T-helper 1 cell treated with Interleukin-12 subunit alpha and Interleukin-12 subunit beta and Interleukin-4 antibody, amounts not matched to agents 30 ng/mL and 1 ng/mL, for 36 hours (primary cell): Measurements from ENCODE around the gene SPOCK1. TPM values are rescaled to one million over a fixed set of nuclear protein-coding genes. Genes with fewer than 3 reads are reported as not detected.
"Not testable (repeated sequence)": the region's sequence is repeated elsewhere in the genome, so short reads cannot be mapped to it uniquely, and the experiment has no call there.

ENCODE experiments used
- intact Hi-C: fragments of 100-400 bp; cut with micrococcal nuclease; formaldehyde crosslinking; loops from one replicate; pipeline ENCODE4 v1.15.1; 2024
- total RNA-seq: library from RNA; stranded (reverse); gene quantifications from 2 replicates; pipeline ENCODE4 v1.2.3, GENCODE V29; 2022

Gene SPOCK1
- total RNA-seq = 0.07 and 0.27 TPM in 2 replicates

GRCh38 chr5:137498736-137499505 is at the start of gene SPOCK1:
SPOCK1 (minus strand) TSS chr5:137499326.
- intact Hi-C loops = loop anchor here (1.0 kb wide), 2 partner anchors 155 to 179 kb away; no protein-coding TSS in a partner anchor

DNA sequence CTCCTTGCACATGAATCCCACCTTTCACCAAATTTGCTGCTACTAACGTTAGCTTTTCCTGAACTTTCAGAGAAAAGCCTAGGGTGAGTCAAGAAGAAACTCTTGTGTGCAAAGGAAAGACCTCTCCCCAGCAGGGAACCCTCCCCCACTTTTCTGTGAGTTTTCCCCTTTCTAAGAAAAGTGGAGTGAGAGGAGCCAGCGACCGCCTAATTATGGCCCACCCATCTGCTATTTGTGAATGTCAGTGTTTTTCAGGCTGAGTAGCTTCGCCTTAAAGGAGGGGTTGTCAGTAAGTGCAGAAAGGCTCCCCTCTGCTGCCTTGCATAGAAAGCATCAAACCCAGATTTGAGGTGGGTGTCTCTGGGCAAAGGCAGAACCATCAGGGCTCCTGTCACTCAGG is 46.8 kb upstream of the SPOCK1 start:
- intact Hi-C loops = no loop called here

GRCh38 chr5:137535449-137535848 is 36.3 kb upstream of the SPOCK1 start:
- intact Hi-C loops = not testable (repeated sequence)

DNA sequence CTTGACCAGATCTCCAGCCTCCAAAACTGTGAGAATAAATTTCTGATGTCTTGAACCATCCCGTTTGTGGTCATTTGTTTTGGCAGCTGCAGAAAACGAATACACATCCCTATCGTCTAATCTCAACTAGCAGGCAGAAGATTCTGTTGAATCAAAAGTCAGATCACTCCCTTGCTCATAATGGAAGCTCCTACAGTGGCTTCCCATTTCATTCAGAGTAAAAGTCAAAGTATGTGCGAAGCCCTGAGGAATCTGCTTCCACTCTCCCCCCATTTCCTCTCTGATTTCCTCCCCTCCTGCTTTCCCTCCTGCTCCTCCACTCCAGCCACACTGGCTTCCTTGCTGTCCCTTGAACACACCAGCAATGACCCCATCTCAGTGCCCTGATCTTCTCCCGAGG is 34.8 kb upstream of the SPOCK1 start:
- intact Hi-C loops = no loop called here

- intact Hi-C loops = no loop called here
These were observed 32.1 kb upstream of the SPOCK1 start for GRCh38 chr5:137531266-137531665.

DNA sequence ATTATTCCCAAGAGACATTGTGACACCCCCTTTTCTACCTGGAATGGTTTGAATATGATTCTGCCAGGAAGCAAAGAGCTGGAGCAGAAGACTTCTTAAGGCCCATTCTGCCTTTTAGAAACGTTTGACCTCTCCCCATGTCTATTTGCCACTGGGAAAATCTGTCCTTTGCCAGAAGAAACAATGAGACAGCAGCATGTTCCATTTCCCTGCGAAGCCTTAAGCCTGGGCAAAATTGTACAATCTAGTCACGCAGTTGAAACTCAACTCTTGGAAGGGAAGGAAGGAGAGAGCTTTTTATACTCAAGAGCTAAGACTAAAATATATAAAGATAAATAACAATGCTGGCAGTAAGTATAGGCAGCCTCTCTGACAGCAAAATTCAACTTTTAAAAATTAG is 22.1 kb upstream of the SPOCK1 start:
- intact Hi-C loops = no loop called here

- intact Hi-C loops = no loop called here
These were observed 17.8 kb upstream of the SPOCK1 start for GRCh38 chr5:137516961-137517360.

GRCh38 chr5:137516251-137516797 is 17.2 kb upstream of the SPOCK1 start:
- intact Hi-C loops = no loop called here

DNA sequence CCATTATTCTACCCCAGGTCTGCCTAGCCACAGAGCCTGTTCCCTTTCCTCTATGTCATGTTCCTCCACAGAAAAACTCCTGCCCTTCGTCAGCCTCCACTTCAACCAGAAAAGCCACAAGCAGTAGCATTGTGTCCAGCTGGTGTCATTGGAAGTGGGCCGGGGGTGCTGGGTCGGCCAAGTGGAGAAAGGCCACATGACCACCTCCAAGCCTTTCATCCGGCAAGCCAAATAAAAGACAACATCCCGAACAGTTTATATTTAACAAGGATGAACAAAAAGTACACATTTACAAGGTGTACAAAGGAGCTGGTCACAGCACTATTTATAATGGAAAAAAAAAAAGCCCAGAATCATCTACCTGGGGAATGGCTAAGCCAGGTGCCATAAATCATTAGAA is 16.1 kb upstream of the SPOCK1 start:
- intact Hi-C loops = no loop called here

DNA sequence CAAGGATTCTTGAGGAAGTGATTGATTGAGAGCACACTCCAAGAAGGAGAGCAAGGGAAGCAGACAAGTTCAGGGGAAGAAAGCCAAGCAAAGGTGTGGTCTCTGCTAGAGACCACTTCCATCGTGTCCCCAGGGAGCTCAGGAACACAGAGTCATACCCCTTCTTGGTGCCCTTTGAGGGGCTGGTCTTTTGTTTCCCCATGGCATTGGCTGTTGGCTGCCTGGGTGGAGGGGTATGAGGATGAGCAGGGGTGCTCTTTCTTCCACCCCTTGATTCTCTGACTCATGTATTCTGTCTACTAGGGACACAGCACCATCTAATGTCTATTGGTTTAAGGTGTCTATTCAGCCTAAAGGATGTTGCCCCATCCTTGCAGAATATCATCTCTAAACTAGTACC is 11.5 kb upstream of the SPOCK1 start:
- intact Hi-C loops = no loop called here

DNA sequence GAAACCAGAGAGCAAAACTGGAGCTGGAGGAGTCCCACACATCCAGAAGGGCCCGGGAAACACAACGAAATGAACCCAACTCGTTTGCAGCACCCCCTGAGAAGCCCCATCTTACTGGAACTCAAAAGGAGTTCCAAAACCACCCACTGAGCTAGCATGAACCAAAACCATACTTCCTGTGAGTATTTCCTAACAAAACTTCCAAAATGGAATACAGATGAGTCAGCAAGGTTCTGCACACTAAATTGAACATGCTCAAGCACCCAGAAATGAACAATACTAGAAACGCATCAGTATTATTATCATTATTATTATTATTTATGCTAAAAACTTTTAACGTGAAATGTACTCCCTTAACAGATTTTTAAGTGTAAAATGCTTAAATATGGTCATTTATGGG is 8.0 kb upstream of the SPOCK1 start:
- intact Hi-C loops = no loop called here

GRCh38 chr5:137506296-137506695 is 7.2 kb upstream of the SPOCK1 start:
- intact Hi-C loops = no loop called here

GRCh38 chr5:137504916-137505315 is 5.8 kb upstream of the SPOCK1 start:
- intact Hi-C loops = no loop called here

GRCh38 chr5:137503456-137503855 is 4.3 kb upstream of the SPOCK1 start:
- intact Hi-C loops = no loop called here

DNA sequence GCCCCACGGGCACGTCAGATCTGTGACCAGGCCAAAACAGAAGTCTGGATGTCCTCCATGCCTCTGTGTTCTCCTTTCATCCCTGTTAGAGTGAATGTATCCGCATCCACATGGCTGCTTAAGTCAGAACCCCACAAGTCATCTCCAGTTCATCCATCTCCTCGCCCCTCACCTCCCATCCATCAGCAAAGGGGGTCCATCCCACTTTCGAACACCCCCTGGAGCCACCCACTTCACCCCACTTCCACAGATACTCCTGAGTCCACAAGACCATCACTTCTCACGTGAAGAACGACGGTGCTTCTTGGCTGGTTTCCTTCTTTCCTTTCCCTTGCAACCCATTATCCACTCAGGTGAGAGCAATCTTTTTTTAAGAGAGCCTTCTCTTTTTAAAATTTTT is 3.5 kb upstream of the SPOCK1 start:
- intact Hi-C loops = no loop called here

DNA sequence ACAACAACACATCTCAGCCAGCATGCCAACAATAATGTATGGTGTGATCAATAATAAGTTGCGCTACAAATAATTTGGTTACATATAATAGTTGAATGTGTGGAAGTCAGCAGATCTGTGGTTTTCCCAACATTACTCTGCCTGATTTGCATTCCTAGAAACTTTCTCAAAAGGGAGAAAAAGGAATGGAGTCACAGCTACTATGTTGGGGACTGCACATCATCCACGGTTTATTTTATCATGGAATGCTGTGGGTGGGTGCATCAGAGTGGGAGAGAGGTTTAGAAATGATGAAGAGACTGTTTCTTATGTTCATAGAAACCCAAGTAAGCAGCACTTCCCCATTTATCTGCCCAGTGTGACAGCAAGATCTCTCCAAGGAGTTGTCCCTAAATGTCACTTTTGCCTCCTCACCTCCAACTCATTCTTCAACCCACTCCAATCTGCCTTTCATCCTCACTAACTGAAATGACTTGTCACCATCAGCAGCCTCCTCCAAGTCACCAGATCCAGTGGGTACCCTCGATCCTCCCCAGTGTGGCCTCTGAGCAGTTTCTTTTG is 2.8 kb upstream of the SPOCK1 start:
- intact Hi-C loops = no loop called here

- intact Hi-C loops = no loop called here
These were observed 2.1 kb upstream of the SPOCK1 start for GRCh38 chr5:137501226-137501625.

DNA sequence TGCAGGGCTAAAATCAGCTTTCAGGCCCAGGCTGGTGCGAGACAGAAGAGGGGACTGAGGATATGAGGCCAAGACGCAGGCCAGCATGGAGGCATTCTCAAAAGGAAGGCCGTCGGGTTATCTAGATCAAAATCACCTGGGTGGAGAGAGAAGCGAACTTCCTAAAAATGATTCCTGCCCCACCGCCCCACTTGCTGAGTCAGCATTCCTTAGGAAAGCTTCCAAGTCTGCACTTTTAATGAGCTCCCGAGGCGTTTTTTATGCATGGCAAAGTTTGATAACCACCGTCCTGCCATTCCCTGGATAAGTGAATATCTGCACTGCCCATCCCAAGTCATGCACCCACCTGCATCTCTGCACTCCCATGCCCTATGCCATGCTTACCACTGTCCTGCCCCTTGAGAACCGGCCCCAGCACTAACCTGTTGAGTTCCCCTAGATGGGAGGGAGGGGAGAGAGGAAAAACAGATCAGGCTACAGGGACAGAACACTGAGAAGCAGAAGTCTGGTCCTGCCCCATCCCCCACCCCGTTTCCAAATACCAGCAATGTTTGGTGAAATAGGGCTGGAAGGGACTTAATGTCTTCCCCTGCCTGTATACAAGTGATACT is 1.6 kb upstream of the SPOCK1 start:
- intact Hi-C loops = no loop called here

DNA sequence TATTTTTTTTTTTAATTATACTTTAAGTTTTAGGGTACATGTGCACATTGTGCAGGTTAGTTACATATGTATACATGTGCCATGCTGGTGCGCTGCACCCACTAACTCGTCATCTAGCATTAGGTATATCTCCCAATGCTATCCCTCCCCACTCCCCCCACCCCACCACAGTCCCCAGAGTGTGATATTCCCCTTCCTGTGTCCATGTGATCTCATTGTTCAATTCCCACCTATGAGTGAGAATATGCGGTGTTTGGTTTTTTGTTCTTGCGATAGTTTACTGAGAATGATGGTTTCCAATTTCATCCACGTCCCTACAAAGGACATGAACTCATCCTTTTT is 351 bp upstream of the SPOCK1 start:
- intact Hi-C loops = loop anchor here (1.0 kb wide), 2 partner anchors 155 to 179 kb away; no protein-coding TSS in a partner anchor

DNA sequence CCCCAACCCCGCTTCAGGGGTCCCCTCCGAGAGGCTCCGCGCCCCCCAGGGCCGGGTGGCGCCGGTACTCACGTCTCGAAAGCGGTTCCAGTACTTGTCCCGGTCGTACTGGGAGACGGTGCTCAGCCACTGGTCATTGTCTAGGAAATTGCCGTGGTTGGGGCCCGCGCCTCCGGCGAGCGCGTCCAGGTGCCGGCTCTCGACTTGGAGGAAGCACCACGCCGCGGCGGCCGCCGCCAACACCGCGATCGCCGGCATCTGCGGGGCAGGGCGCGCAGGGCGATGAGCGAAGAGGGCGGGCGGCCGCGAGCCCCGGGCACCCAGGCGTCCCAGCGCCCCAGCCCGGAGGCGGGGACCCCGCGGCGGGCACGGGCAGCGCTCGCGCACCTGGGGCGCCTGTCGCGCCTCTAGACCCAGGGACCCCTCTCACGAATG is 808 bp downstream of the SPOCK1 start:
- intact Hi-C loops = no loop called here

GRCh38 chr5:137497396-137498290 is 1.5 kb downstream of the SPOCK1 start:
- intact Hi-C loops = no loop called here
